Hepatocyte (in vitro differentiated cells): ENCODE data around the gene RDM1.

Experiments
- EZH2 ChIP-seq: fragments of 200-600 bp; sonication (generic); IDR thresholded peaks from 2 replicates; pipeline ENCODE4 v1.6.1; 2016; ENCODE audit warnings: antibody characterized with exemption, mild to moderate bottlenecking, borderline replicate concordance
- TF ChIP-seq, protein P1 (sequence below): fragments of 200-600 bp; sonication (generic); IDR thresholded peaks from 2 replicates; pipeline ENCODE4 v1.5.1; 2016; ENCODE audit warnings: antibody characterized with exemption, mild to moderate bottlenecking; ENCODE audit not compliant: poor library complexity

GRCh38 chr17:35977509-35977908, 46.9 kb upstream of the RDM1 start:
- TF ChIP-seq, protein P1, sequence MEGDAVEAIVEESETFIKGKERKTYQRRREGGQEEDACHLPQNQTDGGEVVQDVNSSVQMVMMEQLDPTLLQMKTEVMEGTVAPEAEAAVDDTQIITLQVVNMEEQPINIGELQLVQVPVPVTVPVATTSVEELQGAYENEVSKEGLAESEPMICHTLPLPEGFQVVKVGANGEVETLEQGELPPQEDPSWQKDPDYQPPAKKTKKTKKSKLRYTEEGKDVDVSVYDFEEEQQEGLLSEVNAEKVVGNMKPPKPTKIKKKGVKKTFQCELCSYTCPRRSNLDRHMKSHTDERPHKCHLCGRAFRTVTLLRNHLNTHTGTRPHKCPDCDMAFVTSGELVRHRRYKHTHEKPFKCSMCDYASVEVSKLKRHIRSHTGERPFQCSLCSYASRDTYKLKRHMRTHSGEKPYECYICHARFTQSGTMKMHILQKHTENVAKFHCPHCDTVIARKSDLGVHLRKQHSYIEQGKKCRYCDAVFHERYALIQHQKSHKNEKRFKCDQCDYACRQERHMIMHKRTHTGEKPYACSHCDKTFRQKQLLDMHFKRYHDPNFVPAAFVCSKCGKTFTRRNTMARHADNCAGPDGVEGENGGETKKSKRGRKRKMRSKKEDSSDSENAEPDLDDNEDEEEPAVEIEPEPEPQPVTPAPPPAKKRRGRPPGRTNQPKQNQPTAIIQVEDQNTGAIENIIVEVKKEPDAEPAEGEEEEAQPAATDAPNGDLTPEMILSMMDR, result no peak
- no peak for TF ChIP-seq EZH2
